Islet of Langerhans (tissue), 1 donor: Measurements from ENCODE around the gene TAF6L.
"Not testable (repeated sequence)": the region's sequence is repeated elsewhere in the genome, so short reads cannot be mapped to it uniquely, and the experiment has no call there.

Experiments used
- FAIRE-seq: peaks from one replicate; lab custom pipeline; 2011; peaks lifted over from hg19 to GRCh38; lab: Jason Lieb, UNC

Gene TAF6L, protein sequence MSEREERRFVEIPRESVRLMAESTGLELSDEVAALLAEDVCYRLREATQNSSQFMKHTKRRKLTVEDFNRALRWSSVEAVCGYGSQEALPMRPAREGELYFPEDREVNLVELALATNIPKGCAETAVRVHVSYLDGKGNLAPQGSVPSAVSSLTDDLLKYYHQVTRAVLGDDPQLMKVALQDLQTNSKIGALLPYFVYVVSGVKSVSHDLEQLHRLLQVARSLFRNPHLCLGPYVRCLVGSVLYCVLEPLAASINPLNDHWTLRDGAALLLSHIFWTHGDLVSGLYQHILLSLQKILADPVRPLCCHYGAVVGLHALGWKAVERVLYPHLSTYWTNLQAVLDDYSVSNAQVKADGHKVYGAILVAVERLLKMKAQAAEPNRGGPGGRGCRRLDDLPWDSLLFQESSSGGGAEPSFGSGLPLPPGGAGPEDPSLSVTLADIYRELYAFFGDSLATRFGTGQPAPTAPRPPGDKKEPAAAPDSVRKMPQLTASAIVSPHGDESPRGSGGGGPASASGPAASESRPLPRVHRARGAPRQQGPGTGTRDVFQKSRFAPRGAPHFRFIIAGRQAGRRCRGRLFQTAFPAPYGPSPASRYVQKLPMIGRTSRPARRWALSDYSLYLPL

DNA sequence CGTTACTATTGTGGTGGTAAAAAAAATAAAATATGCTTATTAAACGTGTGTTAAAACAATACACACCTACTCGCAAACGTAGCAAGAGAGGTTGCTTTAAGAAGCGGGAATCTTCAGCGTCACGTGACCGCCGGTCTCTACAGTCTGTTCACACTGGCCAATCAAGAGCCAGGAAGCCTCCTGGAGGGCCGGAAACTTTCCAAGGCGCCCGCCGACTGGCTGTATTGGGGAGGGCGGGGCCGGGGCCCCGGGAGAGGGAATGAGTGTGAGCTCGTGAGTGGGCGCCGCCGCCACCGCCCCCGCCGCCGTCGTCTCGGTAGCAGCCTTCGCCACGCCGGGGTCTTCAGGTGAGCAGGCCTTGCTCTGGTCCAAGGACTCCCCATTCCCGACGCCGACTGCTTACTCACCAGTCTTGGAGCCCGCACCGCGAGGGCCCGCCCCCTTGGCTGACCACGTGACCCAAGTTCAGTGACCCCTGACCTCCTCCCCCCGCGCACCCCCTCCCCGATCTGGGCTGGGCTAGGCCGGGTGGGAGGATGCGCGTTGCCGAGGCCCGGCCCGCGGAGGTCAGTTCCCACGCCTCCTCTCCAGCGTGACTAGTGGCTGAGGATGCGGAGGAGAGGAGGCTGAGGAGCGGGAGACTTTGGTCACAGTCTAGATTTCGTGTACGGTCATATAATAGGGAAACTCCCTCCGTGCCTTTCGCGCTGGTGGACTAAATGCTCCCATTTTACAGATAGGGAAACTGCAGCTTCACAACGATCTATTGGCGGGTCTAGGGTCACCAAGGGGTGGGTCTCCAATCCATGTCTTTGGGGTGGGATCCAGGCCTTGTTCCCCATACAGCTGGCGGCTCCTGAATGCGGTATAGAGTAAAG lies at the start of gene TAF6L:
TSS of gene TAF6L (plus strand) at position 253 of the 878 bp plus-strand sequence. CDS start 4,388 bp downstream, outside the sequence.
- FAIRE-seq, result peak; percentile 45

DNA sequence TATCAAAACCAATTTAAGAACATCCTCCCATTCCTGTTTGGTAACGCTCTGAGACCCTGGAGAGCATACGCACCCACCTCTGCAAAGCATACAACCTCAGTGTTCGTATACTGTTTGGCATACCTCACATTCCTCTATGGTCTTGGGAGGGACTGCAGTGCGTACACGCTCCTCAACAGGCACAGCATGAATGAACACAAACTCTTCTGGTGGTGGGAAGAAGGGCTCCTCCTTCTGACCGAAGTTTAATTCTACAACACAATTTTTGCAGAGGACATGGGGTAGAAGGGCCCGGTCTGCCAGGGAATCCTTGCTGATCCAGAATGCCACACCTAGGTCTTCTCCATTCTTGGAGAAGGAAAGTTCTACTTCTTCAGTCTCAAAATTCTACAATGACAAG lies 49.2 kb upstream of the TAF6L start:
- no peak for FAIRE-seq

DNA sequence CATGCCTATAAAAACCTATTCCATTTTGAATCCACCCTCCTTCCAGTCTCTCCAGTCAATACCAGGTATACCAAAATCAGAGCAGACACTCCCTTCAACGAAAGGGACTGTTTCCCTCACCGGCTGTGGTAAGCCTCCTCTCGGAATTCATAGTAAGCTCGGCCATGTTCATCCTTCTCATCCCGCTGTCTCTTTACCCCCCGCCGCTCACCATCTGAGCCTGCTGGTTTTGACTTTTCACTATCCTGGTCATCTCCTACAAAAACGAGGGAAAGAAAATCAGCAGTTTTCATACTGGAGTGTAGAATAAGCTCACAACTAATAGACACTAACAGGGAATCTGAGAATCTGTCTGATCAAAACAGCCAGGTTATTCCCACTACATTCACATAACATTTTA lies 47.0 kb upstream of the TAF6L start:
- FAIRE-seq, result no peak

DNA sequence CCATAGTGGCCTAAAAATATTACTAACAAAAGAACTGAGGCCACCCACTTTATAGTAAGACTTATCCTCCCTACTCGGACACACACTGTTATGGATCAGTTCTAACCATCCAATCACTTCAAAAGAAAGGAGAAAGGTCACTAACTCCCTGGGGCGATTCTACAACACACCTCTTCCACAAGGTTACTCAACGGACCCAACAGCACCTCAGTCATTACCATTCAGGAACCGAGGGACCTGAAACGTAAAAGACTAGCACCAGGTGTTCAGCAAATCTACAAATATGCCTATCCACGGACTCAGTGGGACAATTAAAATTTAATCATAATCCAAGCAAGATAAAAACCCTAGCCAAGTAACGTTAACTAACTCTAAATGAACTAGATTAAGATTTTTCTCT lies 45.5 kb upstream of the TAF6L start:
- no peak for FAIRE-seq

DNA sequence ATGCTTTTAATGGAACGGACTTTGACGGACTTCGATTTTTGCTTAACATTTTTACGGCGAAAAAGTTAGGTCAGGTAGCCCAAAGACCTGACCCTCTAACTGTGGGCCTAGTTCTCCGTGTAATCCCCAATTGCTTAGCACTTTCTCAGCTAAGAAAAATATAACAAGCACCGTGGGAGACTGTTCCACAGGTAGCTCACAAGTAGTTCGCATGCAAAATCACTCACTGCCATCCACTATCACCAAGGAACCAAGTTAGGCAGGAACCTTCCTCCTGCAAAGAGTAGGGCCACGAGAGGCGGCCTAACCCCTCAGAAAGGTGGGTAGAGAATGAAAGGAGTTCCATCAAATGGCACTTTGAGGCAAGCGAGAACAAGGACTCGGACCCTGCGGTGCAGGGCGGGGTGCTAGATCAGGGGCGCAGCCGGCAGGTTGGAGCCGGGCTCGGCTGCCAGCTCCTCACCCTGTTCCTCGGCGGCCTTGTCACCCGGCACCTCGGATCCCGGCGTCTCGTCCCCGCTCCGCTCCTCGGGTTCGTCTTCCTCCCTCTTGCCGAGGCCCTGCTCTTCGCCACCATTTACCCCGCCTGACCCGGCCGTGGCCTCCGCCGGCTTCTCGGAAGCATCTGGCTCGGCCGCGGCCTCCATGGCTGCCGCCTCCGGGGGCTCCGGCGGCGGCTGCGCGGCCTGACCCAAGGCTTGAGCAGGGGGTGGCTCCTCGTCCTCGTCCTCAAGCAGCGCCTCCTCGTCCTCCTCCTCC lies 44.9 kb upstream of the TAF6L start:
- no peak for FAIRE-seq

DNA sequence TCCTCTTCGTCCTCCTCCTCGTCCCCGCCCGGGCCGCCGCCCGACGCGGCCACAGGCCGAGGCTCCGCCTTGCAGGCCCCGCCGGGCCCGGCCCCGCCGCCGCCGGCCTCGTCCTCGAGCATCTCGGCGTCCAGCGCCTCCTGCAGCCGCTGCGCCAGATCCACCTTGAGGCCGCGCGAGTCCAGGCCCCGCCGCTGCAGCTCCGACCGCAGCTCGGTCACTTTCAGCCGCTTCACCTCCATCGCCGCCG lies 44.4 kb upstream of the TAF6L start:
- FAIRE-seq, result no peak

DNA sequence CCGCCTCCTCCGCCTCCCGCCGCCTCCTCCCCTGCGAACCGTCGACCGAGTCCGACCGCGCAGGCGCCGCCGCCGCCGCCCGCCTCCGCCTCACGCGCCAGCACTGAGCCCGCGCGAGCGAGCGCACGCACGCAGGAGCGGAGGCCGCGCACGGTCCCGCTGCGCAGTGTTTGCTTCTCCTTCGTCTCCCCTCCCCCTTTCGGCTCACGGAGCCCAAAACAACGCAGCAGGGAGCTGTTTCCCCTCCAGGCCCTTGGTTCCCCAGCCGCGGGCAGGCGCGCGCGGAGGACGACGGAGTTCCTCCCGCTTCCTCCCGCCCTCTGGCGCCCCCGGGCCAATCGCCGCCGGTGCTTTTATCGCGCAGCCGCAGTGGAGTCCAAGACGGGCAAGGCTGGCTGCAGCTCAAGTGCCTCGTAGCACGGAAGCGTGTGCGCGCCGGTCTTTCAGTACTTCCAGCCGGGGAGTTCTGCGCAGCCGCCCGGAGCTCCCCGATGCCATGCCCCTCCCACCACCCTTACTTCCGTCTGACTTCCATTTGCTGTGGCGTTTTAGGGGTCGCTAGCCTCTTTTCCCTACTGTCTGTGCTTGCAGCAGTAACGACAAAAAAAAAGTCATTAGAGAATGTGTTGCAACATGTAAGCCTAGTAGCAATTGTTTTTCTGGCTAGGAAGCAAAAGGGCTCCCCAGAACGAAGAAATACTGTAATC lies 43.9 kb upstream of the TAF6L start, which contains the start of gene HNRNPUL2:
TSS of gene HNRNPUL2 (minus strand) at position 293 of the 707 bp plus-strand sequence. CDS start 301 bp downstream, outside the sequence.
- FAIRE-seq, result no peak

DNA sequence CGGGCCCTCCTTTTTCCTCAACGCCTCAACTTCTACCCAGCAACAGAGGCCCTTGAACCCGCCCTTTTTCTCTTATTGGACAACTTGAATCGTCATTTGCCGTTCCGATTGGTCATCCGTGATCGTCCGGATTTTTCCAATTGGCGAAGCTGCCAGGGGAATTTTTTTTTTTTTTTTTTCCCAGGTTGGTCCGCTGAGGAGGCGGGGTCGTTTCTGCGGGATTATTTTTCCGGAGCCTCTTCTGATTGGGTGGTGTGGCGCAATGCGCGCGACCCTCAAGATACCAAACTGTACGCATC lies 43.4 kb upstream of the TAF6L start:
- peak; percentile 72 for FAIRE-seq

DNA sequence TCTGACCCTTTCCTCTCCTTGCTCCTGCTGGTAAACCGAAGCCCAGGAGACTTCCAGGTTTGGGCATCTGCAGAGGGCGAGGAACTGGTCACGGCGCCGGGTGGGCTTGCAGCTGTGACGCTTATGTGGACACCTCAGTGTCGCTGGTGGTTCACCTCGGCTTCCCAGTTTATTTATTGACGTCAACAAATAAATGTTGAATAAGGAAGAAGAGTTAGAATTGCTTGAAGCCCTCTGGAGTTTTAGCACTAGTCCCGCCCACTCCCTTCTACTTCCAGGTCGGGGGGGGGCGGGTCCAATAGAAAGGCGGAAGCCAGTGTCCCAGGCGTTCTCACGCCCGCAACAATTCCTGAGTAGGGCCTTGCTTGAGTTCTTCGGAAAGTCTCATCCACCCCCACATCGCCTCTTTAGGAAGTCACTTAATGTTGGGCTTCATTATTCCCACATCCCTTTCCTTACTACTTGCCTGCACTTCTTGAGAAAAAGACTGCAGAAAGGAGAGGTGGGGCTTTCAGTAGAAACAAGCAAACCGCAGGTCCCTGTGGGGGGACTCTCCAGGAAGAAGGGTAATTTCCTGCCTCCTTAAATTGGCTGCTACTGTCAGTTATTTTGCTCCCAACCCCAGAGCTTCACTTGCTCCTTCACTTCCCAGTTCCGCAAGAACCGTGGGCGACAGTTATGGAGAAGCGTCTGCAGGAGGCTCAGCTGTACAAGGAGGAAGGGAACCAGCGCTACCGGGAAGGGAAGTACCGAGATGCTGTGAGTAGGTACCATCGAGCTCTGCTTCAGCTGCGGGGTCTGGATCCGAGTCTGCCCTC lies 42.8 kb upstream of the TAF6L start, which contains the start of gene TTC9C:
TSS of gene TTC9C (plus strand) at position 316 of the 818 bp plus-strand sequence. CDS start at position 679, 363 bp downstream.
- no peak for FAIRE-seq

DNA sequence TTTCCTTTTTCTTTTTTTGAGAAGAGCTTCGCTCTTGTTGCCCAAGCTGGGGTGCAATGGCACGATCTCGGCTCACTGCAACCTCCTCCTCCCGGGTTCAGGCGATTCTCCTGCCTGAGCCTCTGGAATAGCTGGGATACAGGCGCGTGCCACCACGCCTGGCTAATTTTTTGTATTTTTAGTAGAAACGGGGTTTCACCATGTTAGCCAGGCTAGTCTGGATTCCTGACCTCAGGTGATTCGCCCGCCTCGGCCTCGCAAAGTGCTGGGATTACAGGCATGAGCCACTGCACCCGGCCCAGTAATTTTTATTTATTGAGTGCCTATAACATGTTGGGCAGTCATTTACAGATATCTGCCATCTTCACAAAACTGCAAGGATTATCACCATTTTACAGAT lies 41.1 kb upstream of the TAF6L start:
- not testable (repeated sequence) for FAIRE-seq

DNA sequence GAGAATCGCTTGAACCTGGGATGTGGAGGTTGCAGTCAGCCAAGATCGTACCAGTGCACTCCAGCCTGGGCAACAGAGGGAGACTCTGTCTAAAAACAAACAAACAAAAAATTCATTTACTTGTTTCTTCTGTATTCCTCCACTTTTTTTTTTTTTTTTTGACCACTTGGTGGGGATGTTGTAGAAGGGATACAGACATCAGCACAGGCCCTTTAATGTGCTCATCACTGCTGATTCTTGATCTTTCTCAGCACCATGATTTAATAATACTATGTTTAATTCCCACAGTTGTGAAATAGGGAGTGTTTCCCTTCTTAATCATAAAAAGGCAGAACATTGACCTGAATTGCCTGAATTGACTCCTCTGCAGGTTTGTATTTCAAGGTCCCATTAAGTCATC lies 38.4 kb upstream of the TAF6L start:
- FAIRE-seq, result no peak

DNA sequence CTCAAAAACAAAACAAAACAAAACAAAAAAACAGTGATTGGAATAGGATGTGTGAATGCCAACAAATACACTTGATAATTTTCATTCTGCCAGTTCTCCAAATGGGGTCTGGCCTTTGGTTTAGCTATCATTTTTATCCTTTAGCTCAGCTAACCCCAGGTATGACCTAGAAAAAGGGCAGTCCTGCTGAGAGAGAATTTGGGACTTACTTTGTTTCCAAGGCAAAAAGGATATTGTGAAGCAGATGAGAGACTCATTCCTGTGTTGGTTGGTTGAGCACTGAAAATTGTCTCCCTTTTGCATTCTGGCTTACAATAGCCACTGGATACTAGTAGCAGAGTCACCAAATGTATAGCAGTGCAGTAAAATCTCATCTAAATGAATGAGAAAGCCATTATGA lies 34.0 kb upstream of the TAF6L start:
- FAIRE-seq, result no peak

DNA sequence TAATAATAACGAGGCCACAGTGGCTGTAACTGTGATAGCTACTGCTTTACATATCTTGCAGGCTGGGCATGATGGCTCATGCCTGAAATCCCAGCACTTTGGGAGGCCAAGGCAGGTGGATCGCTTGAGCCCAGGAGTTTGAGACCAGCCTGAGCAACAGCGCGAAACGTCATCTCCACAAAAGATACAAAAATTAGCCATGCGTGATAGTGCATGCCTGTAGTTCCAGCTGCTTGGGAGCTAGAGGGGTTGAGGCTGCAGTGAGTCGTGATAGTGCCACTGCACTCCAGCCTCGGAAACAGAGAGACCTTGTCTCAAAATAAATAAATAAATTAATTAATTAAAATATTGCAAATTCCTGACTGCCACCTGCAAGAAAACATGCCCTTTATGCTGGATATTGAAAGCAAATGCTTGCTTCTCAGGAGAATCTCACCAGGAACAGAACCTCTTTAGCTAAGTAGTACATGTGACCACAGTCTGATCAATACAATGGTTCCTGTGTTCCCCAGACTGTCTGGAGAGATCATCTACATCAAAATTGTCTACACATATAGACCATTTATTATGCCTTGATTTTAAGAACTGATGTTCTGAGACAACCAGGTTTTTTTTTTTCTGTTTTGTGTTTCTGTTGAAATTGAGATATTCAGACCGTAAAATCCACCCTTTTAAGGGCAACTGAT lies 23.6 kb upstream of the TAF6L start:
- FAIRE-seq, result no peak

DNA sequence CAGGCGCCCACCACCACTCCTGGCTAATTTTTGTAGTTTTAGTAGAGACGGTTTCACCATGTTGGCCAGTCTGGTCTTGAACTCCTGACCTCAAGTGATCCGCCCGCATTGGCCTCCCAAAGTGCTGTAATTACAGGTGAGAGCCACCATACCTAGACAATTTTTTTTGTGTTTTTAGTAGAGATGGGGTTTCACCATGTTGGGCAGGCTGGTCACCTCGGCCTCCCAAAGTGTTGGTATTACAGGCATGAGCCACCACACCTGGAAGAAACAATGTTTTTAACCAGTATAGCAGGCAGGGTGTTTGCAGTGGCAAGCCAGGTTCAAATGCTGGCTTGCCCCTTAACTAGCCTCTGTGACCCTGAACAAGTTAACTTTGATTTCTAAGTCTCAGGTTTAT lies 21.3 kb upstream of the TAF6L start:
- FAIRE-seq, result not testable (repeated sequence)

DNA sequence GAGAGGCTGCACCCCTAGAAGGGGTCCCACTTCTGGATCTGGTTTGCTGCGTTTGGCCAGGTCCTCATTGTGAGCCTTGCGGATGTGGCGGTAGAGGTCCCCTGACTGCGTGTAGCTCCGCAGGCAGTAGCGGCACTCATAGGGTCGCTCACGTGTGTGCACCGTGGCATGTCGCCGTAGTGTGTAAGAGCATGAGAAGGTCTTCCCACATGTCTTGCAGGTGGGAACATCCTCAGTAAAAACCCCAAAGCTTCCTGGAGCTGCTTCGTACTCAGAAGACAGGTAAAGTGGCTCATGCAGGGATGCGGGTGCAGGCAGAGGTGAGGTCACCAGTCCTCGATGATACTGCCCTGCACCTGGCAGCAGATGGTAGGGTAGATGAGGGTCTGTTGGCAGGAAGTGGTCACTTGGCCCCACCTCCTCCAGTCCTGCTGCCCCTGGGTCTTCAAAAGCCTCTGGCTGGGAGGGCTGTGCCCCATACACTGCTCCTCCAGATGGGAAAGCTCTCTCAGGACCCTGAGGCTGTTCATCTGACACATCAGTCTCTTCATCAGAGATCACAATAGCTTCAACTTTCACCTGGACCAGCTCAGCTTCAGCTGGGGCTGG lies 18.9 kb upstream of the TAF6L start:
- no peak for FAIRE-seq

DNA sequence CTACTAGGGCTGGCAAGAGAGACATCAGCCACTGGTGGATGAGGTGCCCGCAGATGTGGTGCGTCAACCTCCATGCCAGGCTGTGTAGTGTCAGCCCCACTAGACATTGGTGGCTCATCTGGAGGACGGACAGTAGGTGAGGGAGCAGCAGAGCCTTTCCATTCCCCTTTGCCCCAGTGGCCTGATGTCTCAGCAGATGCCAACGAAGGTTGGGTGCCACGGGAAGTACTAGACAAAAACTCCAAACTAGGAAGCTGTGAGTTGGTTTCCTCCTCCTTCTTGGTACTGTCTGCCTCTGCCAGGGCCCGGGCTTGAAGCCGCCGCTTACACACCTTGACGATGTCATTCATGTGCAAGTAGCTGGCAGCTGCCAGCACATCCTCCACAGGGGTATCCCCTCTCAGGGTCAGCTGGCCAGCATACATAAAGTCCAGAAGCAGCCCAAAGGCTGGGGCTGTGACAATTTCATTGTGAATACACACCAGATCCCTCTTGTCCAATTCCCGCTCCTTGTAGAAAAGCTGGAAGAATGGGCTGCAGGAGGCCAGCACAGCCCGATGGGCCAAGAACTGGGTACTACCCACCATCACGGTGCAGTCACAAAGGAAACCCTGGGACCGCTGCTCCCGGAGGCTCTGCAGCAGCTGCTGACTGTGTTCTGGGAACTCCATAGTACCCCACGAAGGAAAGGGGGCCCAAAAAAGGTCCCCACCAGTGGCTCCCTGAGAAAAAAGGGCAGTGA lies 18.0 kb upstream of the TAF6L start:
- FAIRE-seq, result no peak

DNA sequence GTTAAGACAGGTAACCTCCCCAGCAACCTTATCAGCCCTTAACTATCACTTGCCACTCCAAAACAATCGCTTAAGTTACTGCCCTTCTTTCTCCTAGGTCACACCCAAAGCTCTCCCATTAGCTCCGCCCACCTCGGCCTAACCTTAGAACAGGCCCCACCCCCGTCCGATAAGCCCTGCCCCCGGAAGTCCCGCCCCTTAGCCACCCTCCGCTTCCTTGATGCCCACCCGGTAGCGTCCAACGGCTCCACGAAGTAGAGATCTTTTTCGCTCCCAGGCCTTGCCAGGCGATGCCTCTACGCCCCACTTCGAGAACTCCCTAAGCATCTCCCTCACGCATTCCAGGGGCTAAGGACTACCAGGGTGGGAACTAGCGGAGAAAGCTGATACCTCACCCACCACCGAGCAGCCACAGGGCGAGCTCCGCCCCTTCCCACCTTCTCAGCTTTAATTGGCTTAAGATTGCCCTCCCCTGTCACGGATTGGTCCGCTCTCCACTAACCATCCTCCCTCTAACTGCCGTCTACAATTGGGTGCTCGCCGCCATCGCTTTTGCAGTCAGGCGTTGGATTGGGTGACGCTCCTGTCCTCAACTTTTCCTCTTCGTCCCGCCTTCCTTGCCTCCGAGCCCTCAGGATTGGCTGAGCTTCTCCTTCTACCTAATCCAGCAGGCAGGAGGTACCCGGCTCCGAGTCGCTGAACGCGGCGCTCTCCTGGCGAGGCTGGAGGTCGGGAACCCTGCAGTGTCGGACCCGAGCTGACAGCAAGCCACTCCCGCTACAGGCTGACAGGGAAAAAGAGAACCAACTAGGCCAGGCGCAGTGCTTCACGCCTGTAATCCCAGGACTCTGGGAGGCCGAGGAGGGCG lies 17.2 kb upstream of the TAF6L start, which contains the start of gene ZBTB3:
TSS of gene ZBTB3 (minus strand) at position 425 of the 868 bp plus-strand sequence. CDS start 496 bp downstream, outside the sequence.
- peak; percentile 79 for FAIRE-seq

DNA sequence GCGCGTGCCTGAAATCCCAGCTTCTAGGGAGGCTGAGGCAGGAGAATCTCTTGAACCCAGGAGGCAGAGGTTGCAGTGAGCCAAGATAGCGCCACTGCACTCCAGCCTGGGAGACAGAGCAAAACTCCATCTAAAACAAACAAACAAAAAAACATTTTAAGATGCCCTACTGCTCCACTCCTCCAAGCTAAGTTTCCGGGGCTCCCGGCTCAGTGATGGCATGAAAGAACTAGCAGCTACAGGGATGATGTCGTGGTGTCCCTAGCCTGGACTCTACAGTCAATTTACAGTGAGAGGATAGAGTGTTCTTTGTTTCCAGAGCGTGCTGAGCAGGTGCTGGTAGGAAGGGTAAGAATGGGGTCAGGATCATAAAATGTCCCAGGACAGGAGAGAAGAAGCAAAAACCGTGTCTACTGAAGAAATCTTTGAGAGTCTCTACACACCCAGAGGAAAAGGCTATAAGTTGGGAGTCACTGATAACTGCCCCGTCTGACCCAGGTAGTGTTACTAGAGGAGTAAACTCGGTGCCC lies 16.0 kb upstream of the TAF6L start:
- FAIRE-seq, result no peak
